LHCN-M2 (cell line): Measurements from ENCODE around the gene NELL1. TPM values are rescaled to one million over a fixed set of nuclear protein-coding genes. Genes with fewer than 3 reads are reported as not detected.
"Not testable (repeated sequence)": the region's sequence is repeated elsewhere in the genome, so short reads cannot be mapped to it uniquely, and the experiment has no call there.

Experiments
- DNase-seq: peaks from one replicate; pipeline ENCODE4 v3.0.0-alpha.2; 2012; ENCODE audit warnings: low read depth
- total RNA-seq: library from RNA; depleted of rRNA; stranded (reverse); fragments of >200 nt; gene quantifications from 2 replicates; pipeline ENCODE4 v1.2.3, GENCODE V29; 2014

NELL1 gene
- total RNA-seq, 1 experiment from 2014 or later: not detected

DNA sequence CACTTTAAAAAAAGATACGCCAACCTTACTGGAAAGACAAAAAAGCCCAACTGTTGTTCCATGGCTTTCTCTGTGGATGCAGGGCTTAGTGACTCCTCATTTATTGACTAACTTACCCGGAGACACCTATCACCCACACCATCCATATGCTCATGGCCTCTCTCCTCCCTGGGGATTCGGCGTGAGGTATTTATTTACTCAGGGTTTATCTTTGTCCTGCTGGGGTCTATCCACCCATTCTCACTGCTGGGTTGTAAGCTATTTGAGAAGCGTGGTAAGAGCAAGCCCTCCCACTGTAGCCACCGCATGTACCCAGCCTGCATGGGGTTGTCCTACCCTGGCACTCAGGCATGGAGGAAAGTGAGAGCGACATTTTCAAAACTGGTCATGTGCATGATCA, 93.6 kb downstream of the NELL1 start:
- no peak for DNase-seq

GRCh38 chr11:20770414-20770946, 101.1 kb downstream of the NELL1 start:
- no peak for DNase-seq

GRCh38 chr11:20771026-20771425, 101.6 kb downstream of the NELL1 start:
- no peak for DNase-seq

GRCh38 chr11:20771681-20772080, 102.3 kb downstream of the NELL1 start:
- DNase-seq: no peak

DNA sequence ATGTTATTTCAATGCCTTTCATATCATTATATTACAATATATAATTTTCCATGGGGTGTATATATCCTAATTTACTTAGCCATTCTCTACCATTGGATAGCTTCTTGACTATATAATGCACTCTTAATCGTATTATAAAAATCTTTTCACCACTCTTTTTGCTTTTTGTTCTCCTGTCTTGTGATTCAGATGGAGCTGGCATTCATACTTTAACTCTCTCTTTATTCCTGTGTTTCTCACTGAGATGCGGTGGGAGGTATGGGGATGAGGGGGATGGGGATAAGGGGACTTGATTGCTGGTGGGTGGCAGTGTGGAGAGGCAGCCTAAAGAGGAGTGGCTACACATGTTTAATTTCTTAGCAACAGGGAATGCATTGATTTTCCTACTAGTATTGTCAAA, 105.9 kb downstream of the NELL1 start:
- no peak for DNase-seq

GRCh38 chr11:20782775-20783174, 113.4 kb downstream of the NELL1 start:
- no peak for DNase-seq

- DNase-seq: no peak
Observed at GRCh38 chr11:20783220-20783619, 113.8 kb downstream of the NELL1 start.

DNA sequence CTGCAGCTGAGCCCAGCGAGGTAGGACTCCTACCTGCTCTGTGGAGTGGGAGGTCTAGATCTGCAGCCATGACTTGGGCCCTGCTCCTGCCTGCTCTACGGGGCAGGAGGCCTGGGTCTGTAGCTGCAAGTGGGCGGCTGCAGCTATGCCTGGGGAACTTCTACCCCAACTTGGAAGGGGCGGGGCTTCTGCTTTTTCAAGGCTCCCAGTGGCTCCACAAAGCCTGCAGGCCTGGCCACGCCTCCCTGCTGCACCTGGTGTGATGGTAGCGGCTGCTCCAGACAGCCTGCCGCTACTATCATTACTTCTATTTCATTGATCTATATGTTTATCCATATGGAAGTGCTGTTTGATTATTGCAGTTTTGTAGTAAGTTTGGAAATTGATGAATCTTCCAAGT, 121.2 kb downstream of the NELL1 start:
- DNase-seq: no peak

DNA sequence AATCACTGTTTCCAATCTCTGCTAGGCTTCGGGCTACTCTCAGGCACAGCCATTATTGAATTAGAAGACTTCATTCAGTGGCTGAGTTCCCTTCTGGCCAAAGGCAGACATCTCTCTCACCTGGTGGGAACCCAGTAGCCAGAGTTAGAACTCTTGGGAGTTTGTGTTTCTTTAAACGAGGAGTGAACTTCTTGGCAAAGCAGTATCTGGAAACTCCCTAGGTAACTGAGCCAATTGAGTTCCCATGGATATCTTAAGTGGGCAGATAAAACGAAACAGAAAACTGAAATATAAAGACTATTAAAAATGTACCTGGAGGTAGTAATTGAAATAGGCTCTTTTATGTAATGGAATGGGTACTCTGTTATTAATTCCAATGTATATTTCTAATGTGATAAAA, 125.6 kb downstream of the NELL1 start:
- no peak for DNase-seq

- DNase-seq: no peak
Observed at GRCh38 chr11:20808328-20808727, 138.9 kb downstream of the NELL1 start.

- no peak for DNase-seq
Observed at GRCh38 chr11:20821046-20821445, 151.7 kb downstream of the NELL1 start.

GRCh38 chr11:20821470-20821869, 152.1 kb downstream of the NELL1 start:
- DNase-seq: no peak

DNA sequence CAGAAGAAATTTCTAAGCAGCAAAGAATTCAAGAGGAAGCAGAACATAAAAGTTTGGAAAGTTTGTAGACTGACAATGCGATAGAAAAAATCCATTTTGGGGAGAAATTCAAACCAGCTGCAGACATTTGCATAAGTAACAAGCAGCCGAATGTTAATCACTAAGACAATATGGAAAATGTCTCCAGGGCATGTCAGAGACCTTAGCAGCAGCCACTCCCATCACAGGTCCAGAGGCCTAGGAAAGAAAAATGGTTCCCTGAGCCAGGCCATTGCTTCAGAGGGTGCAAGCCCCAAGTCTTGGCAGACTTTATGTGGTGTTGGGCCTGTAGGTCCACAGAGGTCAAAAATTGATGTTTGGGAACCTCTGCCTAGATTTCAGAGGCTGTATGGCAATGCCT, 155.4 kb downstream of the NELL1 start:
- no peak for DNase-seq

- no peak for DNase-seq
Observed at GRCh38 chr11:20835561-20835960, 166.2 kb downstream of the NELL1 start.

DNA sequence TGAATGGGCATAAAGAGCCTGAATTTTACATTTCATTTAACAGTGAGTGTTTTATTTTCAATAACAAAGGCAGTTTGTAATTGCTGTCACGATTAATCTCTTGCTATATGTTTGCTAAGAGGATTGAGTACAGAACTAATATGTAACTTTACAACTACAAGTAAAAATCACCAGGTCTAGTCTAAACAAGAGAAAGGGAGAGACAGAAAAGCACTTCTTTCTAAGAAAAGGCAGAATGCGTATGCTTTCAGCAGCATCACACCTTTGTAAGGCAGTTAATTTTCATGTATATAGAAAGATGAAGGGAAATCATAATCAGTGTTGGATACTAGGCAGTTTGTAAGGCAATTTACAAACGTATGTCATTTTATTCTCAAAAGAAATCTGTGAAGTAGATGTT, 169.8 kb downstream of the NELL1 start:
- no peak for DNase-seq

DNA sequence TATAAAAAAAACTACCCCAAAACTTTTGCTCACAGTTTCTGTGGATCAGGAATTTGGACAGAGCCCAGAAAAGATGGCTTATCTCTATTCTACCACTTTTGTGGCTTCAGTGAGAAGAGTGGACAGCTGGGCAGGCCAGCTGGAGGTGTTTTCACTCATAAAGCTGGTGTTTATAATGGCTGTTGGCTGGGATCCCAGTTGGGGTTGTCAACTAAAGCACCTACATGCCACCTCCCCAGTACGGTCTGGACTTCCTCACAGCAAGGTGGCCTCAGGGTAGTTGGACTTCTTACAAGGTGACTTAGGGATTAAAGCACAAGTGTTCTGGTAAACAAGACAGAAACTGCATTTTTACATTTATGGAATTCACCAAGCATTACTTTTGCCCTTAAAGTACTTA, 171.0 kb downstream of the NELL1 start:
- no peak for DNase-seq

- no peak for DNase-seq
Observed at GRCh38 chr11:20844216-20844615, 174.8 kb downstream of the NELL1 start.

- no peak for DNase-seq
Observed at GRCh38 chr11:20844630-20845029, 175.2 kb downstream of the NELL1 start.

- DNase-seq: no peak
Observed at GRCh38 chr11:20854215-20854955, 185.0 kb downstream of the NELL1 start.

- DNase-seq: no peak
Observed at GRCh38 chr11:20861322-20861721, 191.9 kb downstream of the NELL1 start.

GRCh38 chr11:20862263-20862662, 192.9 kb downstream of the NELL1 start:
- DNase-seq: not testable (repeated sequence)

DNA sequence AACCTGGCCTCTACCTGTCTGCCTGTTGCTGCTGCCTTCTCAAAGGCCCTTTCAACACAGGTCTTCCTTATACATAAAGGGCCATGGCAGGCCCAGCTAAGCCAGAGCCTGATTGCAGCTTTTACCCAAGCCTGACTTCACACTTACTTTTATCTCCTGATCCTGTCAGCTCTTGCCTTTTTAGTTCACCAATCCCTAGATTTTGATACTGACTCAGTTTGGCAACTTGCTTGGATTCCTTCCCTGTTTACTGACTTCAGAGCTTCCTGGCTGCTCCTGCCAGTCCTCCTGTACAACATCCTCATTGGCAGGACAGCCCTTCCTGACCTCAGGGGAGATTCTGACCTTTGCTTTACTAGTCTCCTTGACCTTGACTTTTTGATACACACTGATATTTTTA, 195.2 kb downstream of the NELL1 start:
- no peak for DNase-seq

- DNase-seq: no peak
Observed at GRCh38 chr11:20865161-20865560, 195.8 kb downstream of the NELL1 start.

GRCh38 chr11:20869123-20869522, 199.7 kb downstream of the NELL1 start:
- no peak for DNase-seq
